ENCODE results near the gene FETUB. TPM values are rescaled to one million over a fixed set of nuclear protein-coding genes. Genes with fewer than 3 reads are reported as not detected.
A peak's percentile ranks its signal among the peaks of the same experiment; 100 is the strongest.
"Not testable (repeated sequence)": the region's sequence is repeated elsewhere in the genome, so short reads cannot be mapped to it uniquely, and the experiment has no call there.

Gene FETUB
- total and polyA plus RNA-seq, 2 donors (not counting 3 experiments of a cell fraction or from before 2014, with no cell fraction given) = not detected

DNA sequence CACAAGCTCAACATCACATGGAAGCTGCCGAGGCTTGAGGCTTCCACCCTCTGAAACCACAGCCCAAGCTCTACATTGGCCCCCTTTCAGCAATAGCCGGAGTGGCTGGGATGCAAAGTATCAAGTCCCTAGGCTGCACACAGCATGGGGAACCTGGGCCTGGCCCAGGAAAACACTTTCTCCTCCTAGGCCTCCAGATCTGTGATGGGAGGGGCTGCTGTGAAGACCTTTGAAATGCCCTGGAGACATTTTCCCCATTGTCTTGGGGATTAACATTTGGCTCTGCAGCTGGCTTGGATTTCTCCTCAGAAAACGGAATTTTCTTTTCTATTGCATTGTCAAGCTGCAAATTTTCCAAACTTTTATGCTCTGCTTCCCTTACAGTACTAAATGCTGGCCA lies 43.8 kb downstream of the FETUB start:
- POLR2A ChIA-PET = no interaction called here
- H3K36me3 ChIP-seq (ENCODE audit: control insufficient read depth in 2 of 2, extremely low read depth in 1 of 2, insufficient read depth in 2 of 2, low read length in 2 of 2) = no peaks in the 10 kb centered on the region
- intact Hi-C loops (cut with micrococcal nuclease) = no loop called here
- BruUV-seq (replicated peaks) = no TSS peak
- H3K4me2 ChIP-seq (ENCODE audit: insufficient read depth, low read length) = no peak overlapping the region
- no peak overlapping the region for H3K27ac ChIP-seq (ENCODE audit: insufficient read depth, low read depth, low read length)
- no peak for FAIRE-seq
- TF ChIP-seq MYC (IDR thresholded peaks at IDR 0.05; ENCODE audit: low read depth, low read length) = no peak
- no peak for TF ChIP-seq EZH2 (IDR thresholded peaks at IDR 0.05; ENCODE audit: borderline replicate concordance, low read depth, low read length, severe bottlenecking)
- no peak for TF ChIP-seq POLR2A (IDR thresholded peaks at IDR 0.05; ENCODE audit: low read depth, low read length)
- no peak for TF ChIP-seq GATA2 (IDR thresholded peaks at IDR 0.05; ENCODE audit: insufficient read depth, insufficient read length, low read depth, low read length)
- TF ChIP-seq JUN (IDR thresholded peaks at IDR 0.05; ENCODE audit: borderline replicate concordance, insufficient read depth, insufficient read length, low read depth) = no peak
- no peak for TF ChIP-seq POLR2AphosphoS5 (IDR thresholded peaks at IDR 0.05; ENCODE audit: insufficient read depth, low read depth, low read length)
- TF ChIP-seq, protein P1, sequence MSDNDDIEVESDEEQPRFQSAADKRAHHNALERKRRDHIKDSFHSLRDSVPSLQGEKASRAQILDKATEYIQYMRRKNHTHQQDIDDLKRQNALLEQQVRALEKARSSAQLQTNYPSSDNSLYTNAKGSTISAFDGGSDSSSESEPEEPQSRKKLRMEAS (IDR thresholded peaks at IDR 0.05; ENCODE audit: insufficient read depth, insufficient read length) = no peak
- TF ChIP-seq FOS (IDR thresholded peaks at IDR 0.05; ENCODE audit: borderline replicate concordance, insufficient read depth, low read length) = no peak
- H3K9me3 ChIP-seq (replicated peaks; ENCODE audit: control insufficient read depth, insufficient read depth, low read length) = no peaks in the 10 kb centered on the region
- H3K4me3 ChIP-seq (replicated peaks in 1 of 3; ENCODE audit: insufficient read depth in 1 of 3, low read depth in 1 of 3, low read length in 3 of 3) = no peak overlapping the region
- no peak overlapping the region for H3K9ac ChIP-seq (replicated peaks; ENCODE audit: extremely low read depth, insufficient read depth, low read length)
- CTCF ChIA-PET = no interaction called here
- no peaks in the 10 kb centered on the region for H3K4me1 ChIP-seq (ENCODE audit: control insufficient read depth, extremely low read depth, insufficient read depth, low read length)
- no peaks in the 10 kb centered on the region for H3K9me1 ChIP-seq (replicated peaks; ENCODE audit: control insufficient read depth, extremely low read depth, insufficient read depth, low read length)
- H3K27me3 ChIP-seq (ENCODE audit: control insufficient read depth in 2 of 2, insufficient read depth in 2 of 2, low read length in 2 of 2) = peaks cover 0 to 6% of the 10 kb centered on the region in 2 experiments
- no peak overlapping the region for H2AFZ ChIP-seq (ENCODE audit: low read depth, low read length)
- H4K20me1 ChIP-seq (replicated peaks; ENCODE audit: control insufficient read depth, extremely low read depth, insufficient read depth, low read length) = no peaks in the 10 kb centered on the region
- H3K79me2 ChIP-seq (ENCODE audit: control insufficient read depth, insufficient read depth, low read length) = no peaks in the 10 kb centered on the region
- DNase-seq (ENCODE audit: low read depth, low spot score) = peak; percentile 0
- dilution Hi-C loops (cut with MboI; ENCODE audit: extremely low pct_ligation_motif_present, low sequenced_read_pairs) = no loop called here

DNA sequence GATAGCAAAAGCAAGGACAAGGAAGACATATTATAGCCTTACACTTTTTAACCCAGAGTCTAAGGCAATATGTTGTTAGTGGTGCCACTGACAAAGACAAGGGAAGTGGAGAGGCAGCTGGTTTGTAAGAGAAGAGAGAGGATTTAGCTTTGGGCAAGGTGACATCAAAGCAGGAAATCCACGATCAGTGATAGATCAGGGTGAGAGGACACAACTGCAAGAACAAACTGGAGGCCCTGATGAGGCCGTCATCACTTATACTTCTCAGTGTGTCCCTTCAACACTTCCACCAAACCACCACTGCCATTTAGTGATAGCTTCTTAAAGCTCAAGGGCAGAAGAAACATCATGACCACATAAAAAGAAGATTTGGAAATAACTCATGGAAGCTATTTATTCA lies 46.3 kb downstream of the FETUB start:
- CTCF ChIA-PET = interaction anchor here (1.9 kb wide), 1 partner anchor 15 kb away, joined by 5 read pairs; no protein-coding TSS in a partner anchor

More for the DNA sequence above, 46.3 kb downstream of the FETUB start:
- H3K4me1 ChIP-seq (ENCODE audit: control insufficient read depth, extremely low read depth, insufficient read depth, low read length); H3K79me2 ChIP-seq (ENCODE audit: control insufficient read depth, insufficient read depth, low read length); POLR2A ChIA-PET; H3K4me2 ChIP-seq (ENCODE audit: insufficient read depth, low read length); H3K9me1 ChIP-seq (replicated peaks; ENCODE audit: control insufficient read depth, extremely low read depth, insufficient read depth, low read length); BruUV-seq (replicated peaks); intact Hi-C loops (cut with micrococcal nuclease); H3K9ac ChIP-seq (replicated peaks; ENCODE audit: extremely low read depth, insufficient read depth, low read length); FAIRE-seq; H3K9me3 ChIP-seq (replicated peaks; ENCODE audit: control insufficient read depth, insufficient read depth, low read length); H3K4me3 ChIP-seq (replicated peaks in 1 of 3; ENCODE audit: insufficient read depth in 1 of 3, low read depth in 1 of 3, low read length in 3 of 3); H2AFZ ChIP-seq (ENCODE audit: low read depth, low read length); dilution Hi-C loops (cut with MboI; ENCODE audit: extremely low pct_ligation_motif_present, low sequenced_read_pairs); H4K20me1 ChIP-seq (replicated peaks; ENCODE audit: control insufficient read depth, extremely low read depth, insufficient read depth, low read length); H3K27ac ChIP-seq (ENCODE audit: insufficient read depth, low read depth, low read length); H3K36me3 ChIP-seq (ENCODE audit: control insufficient read depth in 2 of 2, extremely low read depth in 1 of 2, insufficient read depth in 2 of 2, low read length in 2 of 2); H3K27me3 ChIP-seq (ENCODE audit: control insufficient read depth in 2 of 2, insufficient read depth in 2 of 2, low read length in 2 of 2); DNase-seq (ENCODE audit: low read depth, low spot score): not testable (repeated sequence)

Measured in endothelial cell of umbilical vein (primary cell).